GF-D8 (cell line): ENCODE results near the gene DPM3.
"Not testable (repeated sequence)": the region's sequence is repeated elsewhere in the genome, so short reads cannot be mapped to it uniquely, and the experiment has no call there.

Experiments
- DNase-seq: peaks from one replicate; lab custom pipeline; 2025; lab: John Stamatoyannopoulos, UW

DPM3 gene

GRCh38 chr1:155125511-155125945 is 14.8 kb downstream of the DPM3 start:
- no peak for DNase-seq

- DNase-seq: no peak
Observed at GRCh38 chr1:155124503-155125463, 15.5 kb downstream of the DPM3 start.

- DNase-seq: no peak
Observed at GRCh38 chr1:155123801-155124200, 16.5 kb downstream of the DPM3 start.

GRCh38 chr1:155122308-155122707 is 18.0 kb downstream of the DPM3 start:
- no peak for DNase-seq

GRCh38 chr1:155121249-155121648 is 19.1 kb downstream of the DPM3 start:
- DNase-seq: no peak

- no peak for DNase-seq
Observed at GRCh38 chr1:155120253-155120652, 20.1 kb downstream of the DPM3 start.

- DNase-seq: not testable (repeated sequence)
Observed at GRCh38 chr1:155118090-155118489, 22.2 kb downstream of the DPM3 start.

- no peak for DNase-seq
Observed at GRCh38 chr1:155117610-155118009, 22.7 kb downstream of the DPM3 start.

- DNase-seq: no peak
Observed at GRCh38 chr1:155116113-155116764, 24.1 kb downstream of the DPM3 start.

GRCh38 chr1:155113450-155113980 is 26.8 kb downstream of the DPM3 start:
- no peak for DNase-seq

GRCh38 chr1:155110826-155111225 is 29.5 kb downstream of the DPM3 start:
- no peak for DNase-seq

- DNase-seq: no peak
Observed at GRCh38 chr1:155110381-155110780, 29.9 kb downstream of the DPM3 start.

GRCh38 chr1:155108296-155108695 is 32.0 kb downstream of the DPM3 start:
- DNase-seq: no peak

- DNase-seq: no peak
Observed at GRCh38 chr1:155107309-155108264, 32.7 kb downstream of the DPM3 start.

GRCh38 chr1:155106862-155107261 is 33.5 kb downstream of the DPM3 start:
- no peak for DNase-seq

- DNase-seq: no peak
Observed at GRCh38 chr1:155105604-155106011, 34.7 kb downstream of the DPM3 start.

- no peak for DNase-seq
Observed at GRCh38 chr1:155104605-155105534, 35.5 kb downstream of the DPM3 start.

GRCh38 chr1:155103325-155103724 is 37.0 kb downstream of the DPM3 start:
- no peak for DNase-seq

- DNase-seq: no peak
Observed at GRCh38 chr1:155099331-155099730, 41.0 kb downstream of the DPM3 start.

GRCh38 chr1:155094622-155094948 is 45.7 kb downstream of the DPM3 start:
- DNase-seq: no peak
